IMR-90 (cell line): ENCODE data around the gene DOCK10. TPM values are rescaled to one million over a fixed set of nuclear protein-coding genes. Genes with fewer than 3 reads are reported as not detected.

Source experiments
- ATAC-seq: fragments of 200-7000 bp; cut with Tn5 transposase; 2 replicates; pipeline ENCODE4 v1.9.1; 2020; ENCODE audit warnings: low read depth, mild to moderate bottlenecking, moderate library complexity
- BruUV-seq: library from RNA; stranded (reverse); fragments of 400-500 nt; replicated peaks from 2 replicates; lab custom pipeline; 2021; lab: Mats Ljungman, UMichigan
- CTCF ChIA-PET: fragments of 300-600 bp; formaldehyde crosslinking; extraction: SDS; loops from one replicate; lab custom pipeline; 2021; ENCODE audit warnings: antibody characterized with exemption; lab: Yijun Ruan, JAX
- POLR2A ChIA-PET: fragments of 300-600 bp; sonication (Branson Sonifier 250); formaldehyde crosslinking; loops from one replicate; lab custom pipeline; 2022; ENCODE audit warnings: antibody characterized with exemption; ENCODE audit not compliant: unreplicated experiment; lab: Charles Lee
- DNase-seq: peaks from one replicate; pipeline ENCODE4 v3.0.0; 2013
- H2AFZ ChIP-seq: replicated peaks from 2 replicates; pipeline ENCODE3; 2013; ENCODE audit warnings: low read length, mild to moderate bottlenecking; ENCODE audit not compliant: poor library complexity
- H2AK5ac ChIP-seq: 2 replicates; pipeline ENCODE4 v1.6.1; 2013; ENCODE audit warnings: low read depth, low read length, inconsistent platforms
- H2AK9ac ChIP-seq: replicated peaks from 2 replicates; pipeline ENCODE3; 2013; ENCODE audit warnings: mild to moderate bottlenecking, low read depth, low read length, moderate library complexity; ENCODE audit not compliant: poor library complexity
- H2BK120ac ChIP-seq: 2 replicates; pipeline ENCODE4 v1.6.1; 2013; ENCODE audit warnings: low read depth, low read length, inconsistent platforms
- H2BK15ac ChIP-seq: 3 replicates; pipeline ENCODE4 v1.6.1; 2013; ENCODE audit warnings: low read depth, low read length, inconsistent platforms
- H2BK20ac ChIP-seq: 2 replicates; pipeline ENCODE4 v1.6.1; 2013; ENCODE audit warnings: low read depth, mild to moderate bottlenecking, inconsistent platforms, low read length, moderate library complexity
- H2BK5ac ChIP-seq: 2 replicates; pipeline ENCODE4 v1.6.1; 2013; ENCODE audit warnings: mild to moderate bottlenecking, low read depth, low read length, inconsistent platforms; ENCODE audit not compliant: poor library complexity, severe bottlenecking
- H3K14ac ChIP-seq: replicated peaks from 2 replicates; pipeline ENCODE4 v1.6.1; 2013; ENCODE audit warnings: low read depth, low read length, inconsistent platforms
- H3K18ac ChIP-seq: 2 replicates; pipeline ENCODE4 v1.6.1; 2013; ENCODE audit warnings: low read depth, low read length, control low read depth
- H3K23ac ChIP-seq: 2 replicates; pipeline ENCODE4 v1.6.1; 2013; ENCODE audit warnings: low read depth, low read length, inconsistent platforms
- H3K27ac ChIP-seq: 2 replicates; pipeline ENCODE4 v1.5.1; 2013; ENCODE audit warnings: mild to moderate bottlenecking, control low read depth, low read length; ENCODE audit not compliant: insufficient read depth
- H3K27me3 ChIP-seq: 2 replicates; pipeline ENCODE4 v1.6.1; 2013; ENCODE audit warnings: low read length; ENCODE audit not compliant: control insufficient read depth, insufficient read depth
- H3K36me3 ChIP-seq: 2 replicates; pipeline ENCODE4 v1.6.1; 2013; ENCODE audit warnings: low read length, mixed read lengths; ENCODE audit not compliant: control insufficient read depth, insufficient read depth
- H3K4ac ChIP-seq: 2 replicates; pipeline ENCODE4 v1.6.1; 2013; ENCODE audit warnings: low read depth, low read length, inconsistent platforms
- H3K4me1 ChIP-seq: 2 replicates; pipeline ENCODE4 v1.6.1; 2013; ENCODE audit warnings: low read length, mixed read lengths; ENCODE audit not compliant: control insufficient read depth, insufficient read depth
- H3K4me2 ChIP-seq: 2 replicates; pipeline ENCODE4 v1.6.1; 2013; ENCODE audit warnings: low read depth, mild to moderate bottlenecking, control low read depth, low read length, moderate library complexity
- H3K4me3 ChIP-seq: 2 replicates; pipeline ENCODE4 v1.5.1; 2013; ENCODE audit warnings: low read depth, mild to moderate bottlenecking, control low read depth, low read length, moderate library complexity; ENCODE audit not compliant: insufficient read depth
- H3K56ac ChIP-seq: 2 replicates; pipeline ENCODE4 v1.6.1; 2013; ENCODE audit warnings: low read length, inconsistent platforms; ENCODE audit not compliant: insufficient read depth; ENCODE audit errors: extremely low read depth
- H3K79me1 ChIP-seq, 2 experiments: 2 replicates each; pipeline ENCODE4 v1.6.1; 2013; ENCODE audit warnings: low read length in 2 of 2, inconsistent platforms in 1 of 2, low read depth in 1 of 2
- H3K9ac ChIP-seq: 2 replicates; pipeline ENCODE4 v1.6.1; 2013; ENCODE audit warnings: low read depth, low read length, control low read depth
- H3K9me1 ChIP-seq: 2 replicates; pipeline ENCODE4 v1.6.1; 2013; ENCODE audit warnings: low read length, inconsistent platforms; ENCODE audit not compliant: insufficient read depth
- H3K9me3 ChIP-seq: 2 replicates; pipeline ENCODE4 v1.6.1; 2013; ENCODE audit warnings: low read length; ENCODE audit not compliant: control insufficient read depth, insufficient read depth
- H4K20me1 ChIP-seq: 2 replicates; pipeline ENCODE4 v1.6.1; 2013; ENCODE audit warnings: low read length, inconsistent platforms; ENCODE audit not compliant: insufficient read depth
- H4K5ac ChIP-seq: 2 replicates; pipeline ENCODE4 v1.6.1; 2013; ENCODE audit warnings: mild to moderate bottlenecking, low read depth, low read length, control low read depth
- H4K8ac ChIP-seq, 2 experiments: 2 replicates each; pipeline ENCODE4 v1.6.1; 2013; ENCODE audit warnings: low read depth in 2 of 2, low read length in 2 of 2, control low read depth in 1 of 2, inconsistent platforms in 1 of 2
- H4K91ac ChIP-seq: 2 replicates; pipeline ENCODE4 v1.6.1; 2013; ENCODE audit warnings: low read depth, low read length, inconsistent platforms; ENCODE audit not compliant: insufficient read depth
- BHLHE40 ChIP-seq: fragments of 150-350 bp; IDR thresholded peaks from 2 replicates; pipeline ENCODE4 v1.6.1; 2016; ENCODE audit warnings: mild to moderate bottlenecking, low read depth, low read length
- FOS ChIP-seq: fragments of 150-350 bp; IDR thresholded peaks from 2 replicates; pipeline ENCODE4 v1.6.1; 2016; ENCODE audit warnings: low read depth, low read length
- MAZ ChIP-seq: IDR thresholded peaks from 2 replicates; pipeline ENCODE4 v1.6.1; 2012; ENCODE audit warnings: low read depth, mild to moderate bottlenecking, low read length, improper control_type of control experiment, moderate library complexity, borderline replicate concordance
- POLR2A ChIP-seq: IDR thresholded peaks from 2 replicates; pipeline ENCODE4 v1.6.1; 2012; ENCODE audit warnings: mild to moderate bottlenecking, low read depth, low read length
- WGBS, 2 experiments: methylation state at CpG; one replicate each; pipeline versions ENCODE4 v1.1.5 to v1.1.7; 2013; ENCODE audit warnings: missing lambda C conversion rate in 2 of 2; ENCODE audit not compliant: insufficient read length in 1 of 2; ENCODE audit errors: extremely low coverage in 2 of 2; 5-methylcytosine and 5-hydroxymethylcytosine counted together
- dilution Hi-C: fragments of 300-500 bp; cut with HindIII; formaldehyde crosslinking; loops from one replicate; pipeline ENCODE4 v1.14.3; 2018; ENCODE audit warnings: low sequenced_read_pairs; ENCODE audit not compliant: unreplicated experiment
- in situ Hi-C: fragments of 300-500 bp; cut with MboI; formaldehyde crosslinking; loops from 3 replicates; pipeline ENCODE4 v1.14.3; 2019; ENCODE audit warnings: low sequenced_read_pairs, inconsistent platforms, mixed read lengths
- intact Hi-C: fragments of 100-400 bp; cut with micrococcal nuclease; formaldehyde crosslinking; loops from 2 replicates; pipeline ENCODE4 v1.10.0; 2022
- polyA plus RNA-seq, 3 experiments: library from polyadenylated mRNA; depleted of rRNA; stranded (reverse); fragments of >200 nt; gene quantifications; 2 replicates each; pipeline ENCODE4 v1.2.3, GENCODE V29; 2012; ENCODE audit warnings: low replicate concordance in 1 of 3
- total RNA-seq: library from RNA; depleted of rRNA; stranded (reverse); fragments of >200 nt; gene quantifications from 2 replicates; pipeline ENCODE4 v1.2.3, GENCODE V29; 2012
- TF ChIP-seq, protein P1 (sequence below): conservative IDR thresholded peaks from 2 replicates; pipeline ENCODE4 v1.5.1; 2012; ENCODE audit warnings: mild to moderate bottlenecking, low read depth, low read length, improper control_type of control experiment

The DOCK10 gene
- total and polyA plus RNA-seq, 2 of the 4 experiments (the other 2 are of a cell fraction), result 58.6 to 75.3 TPM

GRCh38 chr2:225070811-225071210 is 28.5 kb upstream of the DOCK10 start:
- dilution Hi-C loops, result no loop called here
- WGBS, 2 experiments, result 29% methylated on average over 1 of the region's 2 CpGs; no CpG with 5 or more reads in 1 of the 2 experiments
- no peaks in the 10 kb centered on the region for H4K20me1 ChIP-seq

More at GRCh38 chr2:225070811-225071210, 28.5 kb upstream of the DOCK10 start:
- no peak overlapping the region for H2BK20ac ChIP-seq
- no peak overlapping the region for H3K23ac ChIP-seq
- H4K8ac ChIP-seq, result no peak overlapping the region
- in situ Hi-C loops (no loop called here), intact Hi-C loops (no loop called here)
- no peak overlapping the region for H3K56ac ChIP-seq
- H3K14ac ChIP-seq, result no peak overlapping the region
- CTCF ChIA-PET, result interaction anchor here (1.4 kb wide), 1 partner anchor 20 kb away, joined by 4 read pairs; no protein-coding TSS in a partner anchor
- H3K4me2 ChIP-seq, result no peak overlapping the region
- TF ChIP-seq MAZ, result no peak
- TF ChIP-seq, protein P1, sequence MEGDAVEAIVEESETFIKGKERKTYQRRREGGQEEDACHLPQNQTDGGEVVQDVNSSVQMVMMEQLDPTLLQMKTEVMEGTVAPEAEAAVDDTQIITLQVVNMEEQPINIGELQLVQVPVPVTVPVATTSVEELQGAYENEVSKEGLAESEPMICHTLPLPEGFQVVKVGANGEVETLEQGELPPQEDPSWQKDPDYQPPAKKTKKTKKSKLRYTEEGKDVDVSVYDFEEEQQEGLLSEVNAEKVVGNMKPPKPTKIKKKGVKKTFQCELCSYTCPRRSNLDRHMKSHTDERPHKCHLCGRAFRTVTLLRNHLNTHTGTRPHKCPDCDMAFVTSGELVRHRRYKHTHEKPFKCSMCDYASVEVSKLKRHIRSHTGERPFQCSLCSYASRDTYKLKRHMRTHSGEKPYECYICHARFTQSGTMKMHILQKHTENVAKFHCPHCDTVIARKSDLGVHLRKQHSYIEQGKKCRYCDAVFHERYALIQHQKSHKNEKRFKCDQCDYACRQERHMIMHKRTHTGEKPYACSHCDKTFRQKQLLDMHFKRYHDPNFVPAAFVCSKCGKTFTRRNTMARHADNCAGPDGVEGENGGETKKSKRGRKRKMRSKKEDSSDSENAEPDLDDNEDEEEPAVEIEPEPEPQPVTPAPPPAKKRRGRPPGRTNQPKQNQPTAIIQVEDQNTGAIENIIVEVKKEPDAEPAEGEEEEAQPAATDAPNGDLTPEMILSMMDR, result no peak
- TF ChIP-seq BHLHE40, result no peak
- no peak for TF ChIP-seq POLR2A
- no peak for TF ChIP-seq FOS
- no peak overlapping the region for H4K91ac ChIP-seq
- H2BK15ac ChIP-seq, result no peak overlapping the region
- H3K4me1 ChIP-seq, result no peaks in the 10 kb centered on the region
- H3K4me3 ChIP-seq, result no peak overlapping the region
- no peaks in the 10 kb centered on the region for H3K9me1 ChIP-seq
- no peaks in the 10 kb centered on the region for H3K36me3 ChIP-seq
- H2BK120ac ChIP-seq, result no peak overlapping the region
- no peaks in the 10 kb centered on the region for H3K79me1 ChIP-seq
- ATAC-seq (no peak), DNase-seq (no peak)
- BruUV-seq, result no TSS peak
- no peak overlapping the region for H2AK9ac ChIP-seq
- POLR2A ChIA-PET, result no interaction called here
- H3K27ac ChIP-seq, result no peak overlapping the region
- H3K9ac ChIP-seq, result no peak overlapping the region
- no peak overlapping the region for H2AFZ ChIP-seq
- no peaks in the 10 kb centered on the region for H3K27me3 ChIP-seq
- H3K18ac ChIP-seq, result no peak overlapping the region
- no peak overlapping the region for H2AK5ac ChIP-seq
- H3K4ac ChIP-seq, result no peak overlapping the region
- no peak overlapping the region for H4K5ac ChIP-seq
- no peaks in the 10 kb centered on the region for H3K9me3 ChIP-seq
- no peak overlapping the region for H2BK5ac ChIP-seq
